H1 (cell line): ENCODE measurements around the gene GATB. TPM values are rescaled to one million over a fixed set of nuclear protein-coding genes. Genes with fewer than 3 reads are reported as not detected.

Source experiments
- ASH2L ChIP-seq: fragments of 200-600, 300-600 bp; sonication (generic); IDR thresholded peaks from one replicate; pipeline ENCODE4 v1.7.1; 2017; ENCODE audit warnings: low read length
- BRCA1 ChIP-seq: IDR thresholded peaks from 2 replicates; pipeline ENCODE4 v1.6.1; 2012; ENCODE audit warnings: low read depth, low read length, improper control_type of control experiment
- KDM1A ChIP-seq: fragments of 200-600, 300-600 bp; sonication (generic); IDR thresholded peaks from 2 replicates; pipeline ENCODE4 v1.7.1; 2016; ENCODE audit warnings: mild to moderate bottlenecking, low read length, borderline replicate concordance
- PHF8 ChIP-seq: fragments of 200-600 bp; sonication (generic); conservative IDR thresholded peaks from 2 replicates; pipeline ENCODE4 v1.7.1; 2012; ENCODE audit warnings: low read depth, mild to moderate bottlenecking, inconsistent platforms, low read length, moderate library complexity
- RFX5 ChIP-seq: IDR thresholded peaks from 2 replicates; pipeline ENCODE4 v1.6.1; 2011; ENCODE audit warnings: low read depth, low read length, improper control_type of control experiment, borderline replicate concordance
- SIN3A ChIP-seq, 2 experiments: IDR thresholded peaks in 1 of 2; conservative IDR thresholded peaks in 1 of 2; 2 replicates each; pipeline ENCODE4 v1.6.1; 2011 to 2012; ENCODE audit warnings: low read length in 2 of 2, improper control_type of control experiment in 1 of 2, low read depth in 1 of 2, mild to moderate bottlenecking in 1 of 2
- SIRT6 ChIP-seq: IDR thresholded peaks from one replicate; pipeline ENCODE4 v1.7.1; 2012; ENCODE audit warnings: low read length, inconsistent platforms
- SRF ChIP-seq: IDR thresholded peaks from 2 replicates; pipeline ENCODE4 v1.6.1; 2011; ENCODE audit warnings: mild to moderate bottlenecking, low read depth, low read length, moderate library complexity
- polyA plus RNA-seq, 7 experiments: library from polyadenylated mRNA; depleted of rRNA in 3 of 7; stranded (reverse) in 5 of 7; unstranded in 2 of 7; fragments of >200 nt in 5 of 7; fragments of 200-250 nt in 2 of 7; gene quantifications; 1 replicate in 5 of 7; 2 replicates in 1 of 7; 4 replicates in 1 of 7; pipeline versions ENCODE4 v1.2.1 to v1.2.3, GENCODE V29; 2011 to 2013; ENCODE audit warnings: missing spikeins in 2 of 7, mixed read lengths in 2 of 7
- total RNA-seq: library from RNA; stranded (reverse); fragmentation: NEBNext Ultra II Directional; extraction: Animal tissue kit (Norgen Biotek cat#: 25700); gene quantifications from 2 replicates; pipeline ENCODE4 v1.2.1, GENCODE V29; 2021
- TF ChIP-seq, protein P1 (sequence below): fragments of 300-600 bp; sonication (generic); IDR thresholded peaks from 2 replicates; pipeline ENCODE4 v1.7.1; 2012; ENCODE audit warnings: low read length, moderate library complexity, mild to moderate bottlenecking, inconsistent platforms; ENCODE audit not compliant: insufficient replicate concordance
- TF ChIP-seq, protein P2 (sequence below): IDR thresholded peaks from 2 replicates; pipeline ENCODE4 v1.6.1; 2012; ENCODE audit warnings: low read length, inconsistent platforms

The GATB gene
- total and polyA plus RNA-seq, 2 of the 8 experiments (the other 6 are each of a cell fraction or from before 2014, with no cell fraction given) = 15.3 to 18.0 TPM

DNA sequence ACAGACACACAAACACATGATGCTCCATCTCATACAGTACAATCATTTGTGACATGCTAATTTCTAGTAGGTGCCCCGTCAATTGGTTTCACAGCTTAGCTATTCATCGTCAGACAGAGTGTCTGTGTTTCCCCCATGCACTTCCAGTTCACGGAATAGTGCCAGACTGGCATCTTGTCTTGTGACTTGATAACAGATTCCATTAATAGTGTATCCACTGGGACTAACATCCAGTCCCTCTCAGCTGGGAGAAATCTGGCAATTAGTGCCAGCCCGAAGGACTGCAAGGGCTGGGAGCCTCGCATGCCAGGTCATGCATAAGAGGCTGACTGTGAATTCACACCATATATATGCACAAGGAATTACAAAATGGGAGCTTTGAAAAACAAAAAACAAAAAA is 20.2 kb upstream of the GATB start (continued):
- TF ChIP-seq, protein P1, sequence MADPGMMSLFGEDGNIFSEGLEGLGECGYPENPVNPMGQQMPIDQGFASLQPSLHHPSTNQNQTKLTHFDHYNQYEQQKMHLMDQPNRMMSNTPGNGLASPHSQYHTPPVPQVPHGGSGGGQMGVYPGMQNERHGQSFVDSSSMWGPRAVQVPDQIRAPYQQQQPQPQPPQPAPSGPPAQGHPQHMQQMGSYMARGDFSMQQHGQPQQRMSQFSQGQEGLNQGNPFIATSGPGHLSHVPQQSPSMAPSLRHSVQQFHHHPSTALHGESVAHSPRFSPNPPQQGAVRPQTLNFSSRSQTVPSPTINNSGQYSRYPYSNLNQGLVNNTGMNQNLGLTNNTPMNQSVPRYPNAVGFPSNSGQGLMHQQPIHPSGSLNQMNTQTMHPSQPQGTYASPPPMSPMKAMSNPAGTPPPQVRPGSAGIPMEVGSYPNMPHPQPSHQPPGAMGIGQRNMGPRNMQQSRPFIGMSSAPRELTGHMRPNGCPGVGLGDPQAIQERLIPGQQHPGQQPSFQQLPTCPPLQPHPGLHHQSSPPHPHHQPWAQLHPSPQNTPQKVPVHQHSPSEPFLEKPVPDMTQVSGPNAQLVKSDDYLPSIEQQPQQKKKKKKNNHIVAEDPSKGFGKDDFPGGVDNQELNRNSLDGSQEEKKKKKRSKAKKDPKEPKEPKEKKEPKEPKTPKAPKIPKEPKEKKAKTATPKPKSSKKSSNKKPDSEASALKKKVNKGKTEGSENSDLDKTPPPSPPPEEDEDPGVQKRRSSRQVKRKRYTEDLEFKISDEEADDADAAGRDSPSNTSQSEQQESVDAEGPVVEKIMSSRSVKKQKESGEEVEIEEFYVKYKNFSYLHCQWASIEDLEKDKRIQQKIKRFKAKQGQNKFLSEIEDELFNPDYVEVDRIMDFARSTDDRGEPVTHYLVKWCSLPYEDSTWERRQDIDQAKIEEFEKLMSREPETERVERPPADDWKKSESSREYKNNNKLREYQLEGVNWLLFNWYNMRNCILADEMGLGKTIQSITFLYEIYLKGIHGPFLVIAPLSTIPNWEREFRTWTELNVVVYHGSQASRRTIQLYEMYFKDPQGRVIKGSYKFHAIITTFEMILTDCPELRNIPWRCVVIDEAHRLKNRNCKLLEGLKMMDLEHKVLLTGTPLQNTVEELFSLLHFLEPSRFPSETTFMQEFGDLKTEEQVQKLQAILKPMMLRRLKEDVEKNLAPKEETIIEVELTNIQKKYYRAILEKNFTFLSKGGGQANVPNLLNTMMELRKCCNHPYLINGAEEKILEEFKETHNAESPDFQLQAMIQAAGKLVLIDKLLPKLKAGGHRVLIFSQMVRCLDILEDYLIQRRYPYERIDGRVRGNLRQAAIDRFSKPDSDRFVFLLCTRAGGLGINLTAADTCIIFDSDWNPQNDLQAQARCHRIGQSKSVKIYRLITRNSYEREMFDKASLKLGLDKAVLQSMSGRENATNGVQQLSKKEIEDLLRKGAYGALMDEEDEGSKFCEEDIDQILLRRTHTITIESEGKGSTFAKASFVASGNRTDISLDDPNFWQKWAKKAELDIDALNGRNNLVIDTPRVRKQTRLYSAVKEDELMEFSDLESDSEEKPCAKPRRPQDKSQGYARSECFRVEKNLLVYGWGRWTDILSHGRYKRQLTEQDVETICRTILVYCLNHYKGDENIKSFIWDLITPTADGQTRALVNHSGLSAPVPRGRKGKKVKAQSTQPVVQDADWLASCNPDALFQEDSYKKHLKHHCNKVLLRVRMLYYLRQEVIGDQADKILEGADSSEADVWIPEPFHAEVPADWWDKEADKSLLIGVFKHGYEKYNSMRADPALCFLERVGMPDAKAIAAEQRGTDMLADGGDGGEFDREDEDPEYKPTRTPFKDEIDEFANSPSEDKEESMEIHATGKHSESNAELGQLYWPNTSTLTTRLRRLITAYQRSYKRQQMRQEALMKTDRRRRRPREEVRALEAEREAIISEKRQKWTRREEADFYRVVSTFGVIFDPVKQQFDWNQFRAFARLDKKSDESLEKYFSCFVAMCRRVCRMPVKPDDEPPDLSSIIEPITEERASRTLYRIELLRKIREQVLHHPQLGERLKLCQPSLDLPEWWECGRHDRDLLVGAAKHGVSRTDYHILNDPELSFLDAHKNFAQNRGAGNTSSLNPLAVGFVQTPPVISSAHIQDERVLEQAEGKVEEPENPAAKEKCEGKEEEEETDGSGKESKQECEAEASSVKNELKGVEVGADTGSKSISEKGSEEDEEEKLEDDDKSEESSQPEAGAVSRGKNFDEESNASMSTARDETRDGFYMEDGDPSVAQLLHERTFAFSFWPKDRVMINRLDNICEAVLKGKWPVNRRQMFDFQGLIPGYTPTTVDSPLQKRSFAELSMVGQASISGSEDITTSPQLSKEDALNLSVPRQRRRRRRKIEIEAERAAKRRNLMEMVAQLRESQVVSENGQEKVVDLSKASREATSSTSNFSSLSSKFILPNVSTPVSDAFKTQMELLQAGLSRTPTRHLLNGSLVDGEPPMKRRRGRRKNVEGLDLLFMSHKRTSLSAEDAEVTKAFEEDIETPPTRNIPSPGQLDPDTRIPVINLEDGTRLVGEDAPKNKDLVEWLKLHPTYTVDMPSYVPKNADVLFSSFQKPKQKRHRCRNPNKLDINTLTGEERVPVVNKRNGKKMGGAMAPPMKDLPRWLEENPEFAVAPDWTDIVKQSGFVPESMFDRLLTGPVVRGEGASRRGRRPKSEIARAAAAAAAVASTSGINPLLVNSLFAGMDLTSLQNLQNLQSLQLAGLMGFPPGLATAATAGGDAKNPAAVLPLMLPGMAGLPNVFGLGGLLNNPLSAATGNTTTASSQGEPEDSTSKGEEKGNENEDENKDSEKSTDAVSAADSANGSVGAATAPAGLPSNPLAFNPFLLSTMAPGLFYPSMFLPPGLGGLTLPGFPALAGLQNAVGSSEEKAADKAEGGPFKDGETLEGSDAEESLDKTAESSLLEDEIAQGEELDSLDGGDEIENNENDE = no peak
- TF ChIP-seq BRCA1 (no peak), PHF8 (no peak), SIN3A (conservative IDR thresholded peaks at IDR 0.05 in 1 of 2, IDR thresholded peaks at IDR 0.05 in 1 of 2; ENCODE audit: low read depth in 1 of 2, low read length in 2 of 2) (no peak), ASH2L (no peak), KDM1A (no peak), SIRT6 (no peak), SRF (no peak), RFX5 (no peak)
- TF ChIP-seq, protein P2, sequence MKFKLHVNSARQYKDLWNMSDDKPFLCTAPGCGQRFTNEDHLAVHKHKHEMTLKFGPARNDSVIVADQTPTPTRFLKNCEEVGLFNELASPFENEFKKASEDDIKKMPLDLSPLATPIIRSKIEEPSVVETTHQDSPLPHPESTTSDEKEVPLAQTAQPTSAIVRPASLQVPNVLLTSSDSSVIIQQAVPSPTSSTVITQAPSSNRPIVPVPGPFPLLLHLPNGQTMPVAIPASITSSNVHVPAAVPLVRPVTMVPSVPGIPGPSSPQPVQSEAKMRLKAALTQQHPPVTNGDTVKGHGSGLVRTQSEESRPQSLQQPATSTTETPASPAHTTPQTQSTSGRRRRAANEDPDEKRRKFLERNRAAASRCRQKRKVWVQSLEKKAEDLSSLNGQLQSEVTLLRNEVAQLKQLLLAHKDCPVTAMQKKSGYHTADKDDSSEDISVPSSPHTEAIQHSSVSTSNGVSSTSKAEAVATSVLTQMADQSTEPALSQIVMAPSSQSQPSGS = no peak
